Trophoblast cell (in vitro differentiated cells and primary cell): ENCODE measurements around the gene EVX1.

ENCODE experiments used
- DNase-seq, 2 donors: peaks; one replicate each; pipeline ENCODE4 v3.0.0-alpha.2; 2016
- H2AFZ ChIP-seq: 2 replicates; pipeline ENCODE4 v1.6.1; 2013; ENCODE audit warnings: low read length, moderate library complexity, mild to moderate bottlenecking; ENCODE audit not compliant: insufficient read depth, poor library complexity
- H2AK5ac ChIP-seq: 2 replicates; pipeline ENCODE4 v1.6.1; 2013; ENCODE audit warnings: mild to moderate bottlenecking, low read length
- H2BK120ac ChIP-seq: 2 replicates; pipeline ENCODE4 v1.6.1; 2013; ENCODE audit warnings: low read length, mild to moderate bottlenecking, moderate library complexity; ENCODE audit not compliant: insufficient read depth, poor library complexity
- H2BK12ac ChIP-seq: 2 replicates; pipeline ENCODE4 v1.6.1; 2013; ENCODE audit warnings: mild to moderate bottlenecking, low read length, moderate library complexity
- H2BK5ac ChIP-seq: 2 replicates; pipeline ENCODE4 v1.6.1; 2013; ENCODE audit warnings: low read length, low read depth, moderate library complexity, mild to moderate bottlenecking; ENCODE audit not compliant: poor library complexity
- H3K14ac ChIP-seq: 2 replicates; pipeline ENCODE4 v1.6.1; 2013; ENCODE audit warnings: mild to moderate bottlenecking, low read length
- H3K18ac ChIP-seq: 2 replicates; pipeline ENCODE4 v1.6.1; 2013; ENCODE audit warnings: mild to moderate bottlenecking, low read length
- H3K23ac ChIP-seq: 2 replicates; pipeline ENCODE4 v1.6.1; 2013; ENCODE audit warnings: low read length
- H3K27ac ChIP-seq: 2 replicates; pipeline ENCODE4 v1.5.1; 2013; ENCODE audit warnings: low read depth, mild to moderate bottlenecking, inconsistent platforms, low read length, moderate library complexity
- H3K27me3 ChIP-seq: 2 replicates; pipeline ENCODE4 v1.6.1; 2013; ENCODE audit warnings: inconsistent platforms, mild to moderate bottlenecking, low read length, moderate library complexity; ENCODE audit not compliant: insufficient read depth
- H3K36me3 ChIP-seq, 2 experiments: 1 replicate in 1 of 2; 2 replicates in 1 of 2; pipeline ENCODE4 v1.6.1; 2013; ENCODE audit warnings: low read length in 2 of 2, mild to moderate bottlenecking in 2 of 2, moderate library complexity in 1 of 2; ENCODE audit not compliant: insufficient read depth in 2 of 2, control insufficient read depth in 1 of 2
- H3K4ac ChIP-seq: 2 replicates; pipeline ENCODE4 v1.6.1; 2013; ENCODE audit warnings: low read depth, mild to moderate bottlenecking, low read length, moderate library complexity
- H3K4me1 ChIP-seq, 2 experiments: 1 replicate in 1 of 2; 2 replicates in 1 of 2; pipeline ENCODE4 v1.6.1; 2013; ENCODE audit warnings: low read length in 2 of 2, mild to moderate bottlenecking in 2 of 2, moderate library complexity in 1 of 2; ENCODE audit not compliant: insufficient read depth in 2 of 2, control insufficient read depth in 1 of 2
- H3K4me2 ChIP-seq: 2 replicates; pipeline ENCODE4 v1.6.1; 2013; ENCODE audit warnings: inconsistent platforms, mild to moderate bottlenecking, low read length, moderate library complexity
- H3K4me3 ChIP-seq: 2 replicates; pipeline ENCODE4 v1.5.1; 2013; ENCODE audit warnings: mild to moderate bottlenecking, low read depth, low read length, inconsistent platforms
- H3K79me1 ChIP-seq: one replicate; pipeline ENCODE4 v1.6.1; 2013; ENCODE audit warnings: low read length
- H3K79me2 ChIP-seq: 2 replicates; pipeline ENCODE4 v1.6.1; 2013; ENCODE audit warnings: low read length, mild to moderate bottlenecking; ENCODE audit not compliant: control insufficient read depth, insufficient read depth, poor library complexity
- H3K9ac ChIP-seq: 2 replicates; pipeline ENCODE4 v1.6.1; 2013; ENCODE audit warnings: mild to moderate bottlenecking, low read length
- H3K9me3 ChIP-seq: 2 replicates; pipeline ENCODE4 v1.6.1; 2013; ENCODE audit warnings: low read depth, mild to moderate bottlenecking, control low read depth, inconsistent platforms, low read length; ENCODE audit not compliant: insufficient read depth
- H4K12ac ChIP-seq: 2 replicates; pipeline ENCODE4 v1.6.1; 2013; ENCODE audit warnings: low read depth, mild to moderate bottlenecking, low read length, moderate library complexity
- H4K8ac ChIP-seq: 2 replicates; pipeline ENCODE4 v1.6.1; 2013; ENCODE audit warnings: low read depth, mild to moderate bottlenecking, low read length, moderate library complexity
- H4K91ac ChIP-seq: one replicate; pipeline ENCODE4 v1.6.1; 2013; ENCODE audit warnings: low read depth, mild to moderate bottlenecking, low read length, moderate library complexity
- WGBS: extraction: QIAGEN DNeasy Blood & Tissue Kit; methylation state at CpG from one replicate; pipeline ENCODE4 v1.1.7; 2013; ENCODE audit warnings: missing lambda C conversion rate; ENCODE audit not compliant: insufficient read length, insufficient coverage; ENCODE audit errors: extremely low coverage; 5-methylcytosine and 5-hydroxymethylcytosine counted together

Gene EVX1

GRCh38 chr7:27245798-27246691 lies 3.4 kb downstream of the EVX1 start:
- WGBS = no CpG with 5 or more reads among the region's 90 CpGs
- Histone ChIP-seq H3K9me3 (peaks cover 16% of the 10 kb centered on the region), H3K79me2 (no peaks in the 10 kb centered on the region), H3K14ac (no peak overlapping the region), H4K8ac (no peak overlapping the region), H3K27me3 (peaks cover 98% of the 10 kb centered on the region), H3K4ac (no peak overlapping the region), H2AK5ac (no peak overlapping the region), H3K23ac (no peak overlapping the region), H4K12ac (no peak overlapping the region), H3K79me1 (no peaks in the 10 kb centered on the region), H3K27ac (no peak overlapping the region), H2BK120ac (no peak overlapping the region), H3K36me3 (no peaks in the 10 kb centered on the region), H3K4me1 (peaks cover 15 to 22% of the 10 kb centered on the region in 2 experiments), H3K18ac (no peak overlapping the region), H4K91ac (no peak overlapping the region), H3K4me2 (peak overlapping the region; percentile 55), H3K4me3 (peak overlapping the region; percentile 29), H2AFZ (peak overlapping the region; percentile 54), H2BK5ac (no peak overlapping the region), H2BK12ac (peak overlapping the region; percentile 10), H3K9ac (no peak overlapping the region)
- peak in 1 of 2 donors; percentile 35 for DNase-seq

GRCh38 chr7:27247000-27247399 lies 4.4 kb downstream of the EVX1 start:
- no peaks in the 10 kb centered on the region for H3K36me3 ChIP-seq
- H3K79me2 ChIP-seq = no peaks in the 10 kb centered on the region
- no peak overlapping the region for H2AFZ ChIP-seq
- no peak overlapping the region for H3K9ac ChIP-seq
- no peaks in the 10 kb centered on the region for H3K79me1 ChIP-seq
- H3K27ac ChIP-seq = no peak overlapping the region
- H2BK120ac ChIP-seq = no peak overlapping the region
- H3K4me1 ChIP-seq = peaks cover 15 to 23% of the 10 kb centered on the region in 2 experiments
- peaks cover 16% of the 10 kb centered on the region for H3K9me3 ChIP-seq
- no peak overlapping the region for H3K18ac ChIP-seq
- no peak overlapping the region for H3K23ac ChIP-seq
- no peak overlapping the region for H4K8ac ChIP-seq
- no peak overlapping the region for H2BK5ac ChIP-seq
- no peak overlapping the region for H2BK12ac ChIP-seq
- DNase-seq = no peak
- H4K91ac ChIP-seq = no peak overlapping the region
- H3K4me2 ChIP-seq = no peak overlapping the region
- no peak overlapping the region for H4K12ac ChIP-seq
- no peak overlapping the region for H3K14ac ChIP-seq
- H3K27me3 ChIP-seq = peaks cover 99% of the 10 kb centered on the region
- no peak overlapping the region for H3K4ac ChIP-seq
- H3K4me3 ChIP-seq = no peak overlapping the region
- no CpG with 5 or more reads among the region's 7 CpGs for WGBS
- H2AK5ac ChIP-seq = no peak overlapping the region

- Histone ChIP-seq H3K23ac (no peak overlapping the region), H3K27ac (no peak overlapping the region), H3K4me1 (peaks cover 11 to 19% of the 10 kb centered on the region in 2 experiments), H3K79me1 (no peaks in the 10 kb centered on the region), H3K79me2 (no peaks in the 10 kb centered on the region), H4K12ac (no peak overlapping the region), H3K9me3 (peaks cover 16% of the 10 kb centered on the region), H3K4ac (no peak overlapping the region), H3K27me3 (peaks cover 99% of the 10 kb centered on the region), H2AK5ac (no peak overlapping the region), H2BK120ac (no peak overlapping the region), H3K18ac (no peak overlapping the region), H3K9ac (no peak overlapping the region), H3K14ac (no peak overlapping the region), H2AFZ (no peak overlapping the region), H3K36me3 (no peaks in the 10 kb centered on the region), H2BK12ac (no peak overlapping the region), H2BK5ac (no peak overlapping the region), H4K91ac (no peak overlapping the region), H4K8ac (no peak overlapping the region), H3K4me2 (no peak overlapping the region), H3K4me3 (no peak overlapping the region)
- WGBS = no CpG with 5 or more reads among the region's 4 CpGs
- DNase-seq = no peak
These were observed 5.1 kb downstream of the EVX1 start for GRCh38 chr7:27247452-27248426.

GRCh38 chr7:27248427-27248806 lies 5.8 kb downstream of the EVX1 start:
- DNase-seq = no peak
- H2AFZ ChIP-seq = no peak overlapping the region

More at GRCh38 chr7:27248427-27248806, 5.8 kb downstream of the EVX1 start:
- no peak overlapping the region for H4K12ac ChIP-seq
- H3K4me1 ChIP-seq = peaks cover 9 to 16% of the 10 kb centered on the region in 2 experiments
- no peak overlapping the region for H3K4me3 ChIP-seq
- H3K36me3 ChIP-seq = no peaks in the 10 kb centered on the region
- no peaks in the 10 kb centered on the region for H3K79me1 ChIP-seq
- peaks cover 99% of the 10 kb centered on the region for H3K27me3 ChIP-seq
- H3K14ac ChIP-seq = no peak overlapping the region
- no peak overlapping the region for H3K4ac ChIP-seq
- no peak overlapping the region for H3K23ac ChIP-seq
- no peak overlapping the region for H2BK120ac ChIP-seq
- no peak overlapping the region for H3K4me2 ChIP-seq
- no peak overlapping the region for H2AK5ac ChIP-seq
- H3K18ac ChIP-seq = no peak overlapping the region
- no peak overlapping the region for H3K27ac ChIP-seq
- H3K9me3 ChIP-seq = peaks cover 16% of the 10 kb centered on the region
- no peaks in the 10 kb centered on the region for H3K79me2 ChIP-seq
- H3K9ac ChIP-seq = no peak overlapping the region
- no peak overlapping the region for H2BK12ac ChIP-seq
- no peak overlapping the region for H4K8ac ChIP-seq
- no peak overlapping the region for H4K91ac ChIP-seq
- no peak overlapping the region for H2BK5ac ChIP-seq
- no CpG with 5 or more reads among the region's 3 CpGs for WGBS
